Mesendoderm (in vitro differentiated cells): ENCODE measurements around the gene TBCD.

Experiments used
- DNase-seq: peaks from one replicate; pipeline ENCODE4 v3.0.0; 2013
- H2AK5ac ChIP-seq: 2 replicates; pipeline ENCODE4 v1.6.1; 2013; ENCODE audit warnings: low read length, inconsistent platforms
- H2BK120ac ChIP-seq: 2 replicates; pipeline ENCODE4 v1.6.1; 2013; ENCODE audit warnings: low read depth, mild to moderate bottlenecking, low read length, moderate library complexity, mixed read lengths
- H2BK15ac ChIP-seq: replicated peaks from 2 replicates; pipeline ENCODE4 v1.6.1; 2013; ENCODE audit warnings: low read depth, mild to moderate bottlenecking, moderate library complexity
- H2BK5ac ChIP-seq: 2 replicates; pipeline ENCODE4 v1.6.1; 2013; ENCODE audit warnings: low read length, inconsistent platforms
- H3K18ac ChIP-seq: 2 replicates; pipeline ENCODE4 v1.6.1; 2013; ENCODE audit warnings: mild to moderate bottlenecking, low read length, mixed read lengths
- H3K23ac ChIP-seq: one replicate; pipeline ENCODE4 v1.6.1; 2013; ENCODE audit warnings: low read length
- H3K27ac ChIP-seq: 2 replicates; pipeline ENCODE4 v1.5.1; 2013; ENCODE audit warnings: low read depth, mild to moderate bottlenecking, inconsistent platforms, low read length, moderate library complexity
- H3K27me3 ChIP-seq: 2 replicates; pipeline ENCODE4 v1.6.1; 2013; ENCODE audit warnings: low read length, control low read depth, mild to moderate bottlenecking, inconsistent platforms; ENCODE audit not compliant: insufficient read depth, poor library complexity
- H3K36me3 ChIP-seq: 2 replicates; pipeline ENCODE4 v1.6.1; 2013; ENCODE audit warnings: low read length, inconsistent platforms; ENCODE audit not compliant: control insufficient read depth, insufficient read depth
- H3K4ac ChIP-seq: one replicate; pipeline ENCODE4 v1.6.1; 2013; ENCODE audit warnings: low read depth, mild to moderate bottlenecking, low read length, moderate library complexity
- H3K4me1 ChIP-seq: 2 replicates; pipeline ENCODE4 v1.6.1; 2013; ENCODE audit warnings: low read depth, low read length, inconsistent platforms; ENCODE audit not compliant: control insufficient read depth
- H3K4me2 ChIP-seq: 2 replicates; pipeline ENCODE4 v1.6.1; 2013; ENCODE audit warnings: low read length
- H3K4me3 ChIP-seq: 2 replicates; pipeline ENCODE4 v1.5.1; 2013; ENCODE audit warnings: mild to moderate bottlenecking, low read length
- H3K56ac ChIP-seq: one replicate; pipeline ENCODE4 v1.6.1; 2013; ENCODE audit warnings: low read length
- H3K79me1 ChIP-seq: 2 replicates; pipeline ENCODE4 v1.6.1; 2013; ENCODE audit warnings: low read length, inconsistent platforms
- H3K79me2 ChIP-seq: 2 replicates; pipeline ENCODE4 v1.6.1; 2013; ENCODE audit warnings: mild to moderate bottlenecking, low read length; ENCODE audit not compliant: control insufficient read depth, insufficient read depth
- H3K9ac ChIP-seq: 2 replicates; pipeline ENCODE4 v1.6.1; 2013; ENCODE audit warnings: low read length, inconsistent platforms
- H4K5ac ChIP-seq: one replicate; pipeline ENCODE4 v1.6.1; 2013; ENCODE audit warnings: low read length
- H4K8ac ChIP-seq: one replicate; pipeline ENCODE4 v1.6.1; 2013; ENCODE audit warnings: low read depth, mild to moderate bottlenecking, control low read depth, low read length, moderate library complexity
- WGBS: extraction: QIAGEN DNeasy Blood & Tissue Kit; methylation state at CpG from one replicate; pipeline ENCODE4 v1.1.7; 2013; ENCODE audit warnings: low lambda C conversion rate, missing lambda C conversion rate; ENCODE audit not compliant: insufficient coverage; ENCODE audit errors: extremely low coverage; 5-methylcytosine and 5-hydroxymethylcytosine counted together

TBCD gene

GRCh38 chr17:82705756-82706155 is 46.1 kb upstream of the TBCD start:
- no peak overlapping the region for H2BK15ac ChIP-seq
- H3K27ac ChIP-seq, result no peak overlapping the region
- no peak overlapping the region for H3K18ac ChIP-seq
- no peaks in the 10 kb centered on the region for H3K36me3 ChIP-seq
- H3K79me1 ChIP-seq, result no peaks in the 10 kb centered on the region
- no peak overlapping the region for H3K4me3 ChIP-seq
- H2BK5ac ChIP-seq, result no peak overlapping the region
- H2BK120ac ChIP-seq, result no peak overlapping the region
- no peaks in the 10 kb centered on the region for H3K4me1 ChIP-seq
- WGBS, result no CpG with 5 or more reads among the region's 18 CpGs
- no peak overlapping the region for H3K4me2 ChIP-seq
- H3K23ac ChIP-seq, result no peak overlapping the region
- H3K27me3 ChIP-seq, result no peaks in the 10 kb centered on the region
- H2AK5ac ChIP-seq, result no peak overlapping the region
- no peak overlapping the region for H4K8ac ChIP-seq
- H3K4ac ChIP-seq, result no peak overlapping the region
- DNase-seq, result no peak
- no peaks in the 10 kb centered on the region for H3K79me2 ChIP-seq
- no peak overlapping the region for H3K9ac ChIP-seq
- no peak overlapping the region for H4K5ac ChIP-seq
- no peak overlapping the region for H3K56ac ChIP-seq

DNA sequence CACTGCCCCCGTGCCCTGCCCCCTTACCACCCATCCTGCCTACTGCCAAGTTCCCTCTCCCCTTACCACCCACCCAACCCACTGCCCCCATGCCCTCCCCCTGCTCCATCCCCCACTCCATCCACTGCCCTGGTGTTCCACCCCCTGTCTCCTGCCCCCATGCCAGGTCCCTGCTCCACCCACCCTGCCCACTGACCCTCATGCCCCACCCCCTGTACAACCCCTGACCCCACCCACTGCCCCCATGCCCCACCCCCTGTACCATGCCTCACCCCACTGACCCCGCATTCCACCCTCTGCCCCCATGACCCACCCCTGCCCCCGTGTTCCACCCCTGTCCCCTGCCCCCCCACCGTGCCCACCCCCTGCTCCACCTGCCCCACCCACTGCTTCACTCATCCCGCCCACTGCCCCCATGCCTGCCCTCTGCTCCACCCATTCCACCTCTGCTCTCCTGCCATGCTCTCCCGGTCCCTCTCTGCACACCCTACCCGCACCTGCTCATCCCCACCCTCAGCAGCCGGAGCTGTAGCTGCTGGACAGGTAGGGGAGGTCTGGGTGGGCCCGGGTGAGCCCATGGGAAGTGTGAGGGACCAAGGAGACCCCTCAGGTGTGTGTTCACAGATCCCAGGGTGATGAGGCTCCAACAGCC is 42.7 kb upstream of the TBCD start:
- Histone ChIP-seq H3K27ac (no peak overlapping the region), H4K8ac (no peak overlapping the region), H2BK5ac (no peak overlapping the region), H3K79me2 (no peaks in the 10 kb centered on the region), H3K36me3 (no peaks in the 10 kb centered on the region), H2BK15ac (no peak overlapping the region), H3K79me1 (no peaks in the 10 kb centered on the region), H3K27me3 (no peaks in the 10 kb centered on the region), H3K4me1 (no peaks in the 10 kb centered on the region), H2AK5ac (no peak overlapping the region), H3K4me3 (no peak overlapping the region), H3K56ac (no peak overlapping the region), H3K18ac (no peak overlapping the region), H4K5ac (no peak overlapping the region), H3K4me2 (no peak overlapping the region), H2BK120ac (no peak overlapping the region), H3K23ac (no peak overlapping the region), H3K9ac (no peak overlapping the region), H3K4ac (no peak overlapping the region)
- DNase-seq, result no peak
- WGBS, result no CpG with 5 or more reads among the region's 9 CpGs

- H3K36me3 ChIP-seq, result no peaks in the 10 kb centered on the region
- H3K18ac ChIP-seq, result no peak overlapping the region
- H3K4me3 ChIP-seq, result no peak overlapping the region
- no peaks in the 10 kb centered on the region for H3K4me1 ChIP-seq
- H3K23ac ChIP-seq, result no peak overlapping the region
- H3K56ac ChIP-seq, result no peak overlapping the region
- H3K4me2 ChIP-seq, result no peak overlapping the region
- no peak overlapping the region for H2AK5ac ChIP-seq
- no peak overlapping the region for H2BK15ac ChIP-seq
- H4K8ac ChIP-seq, result no peak overlapping the region
- WGBS, result no CpG with 5 or more reads among the region's 25 CpGs
- no peaks in the 10 kb centered on the region for H3K79me2 ChIP-seq
- H3K27me3 ChIP-seq, result no peaks in the 10 kb centered on the region
- no peaks in the 10 kb centered on the region for H3K79me1 ChIP-seq
- H3K9ac ChIP-seq, result no peak overlapping the region
- H2BK120ac ChIP-seq, result no peak overlapping the region
- no peak overlapping the region for H2BK5ac ChIP-seq
- H3K4ac ChIP-seq, result no peak overlapping the region
- no peak overlapping the region for H4K5ac ChIP-seq
- DNase-seq, result no peak
- no peak overlapping the region for H3K27ac ChIP-seq
These were observed 42.0 kb upstream of the TBCD start for GRCh38 chr17:82709676-82710498.

DNA sequence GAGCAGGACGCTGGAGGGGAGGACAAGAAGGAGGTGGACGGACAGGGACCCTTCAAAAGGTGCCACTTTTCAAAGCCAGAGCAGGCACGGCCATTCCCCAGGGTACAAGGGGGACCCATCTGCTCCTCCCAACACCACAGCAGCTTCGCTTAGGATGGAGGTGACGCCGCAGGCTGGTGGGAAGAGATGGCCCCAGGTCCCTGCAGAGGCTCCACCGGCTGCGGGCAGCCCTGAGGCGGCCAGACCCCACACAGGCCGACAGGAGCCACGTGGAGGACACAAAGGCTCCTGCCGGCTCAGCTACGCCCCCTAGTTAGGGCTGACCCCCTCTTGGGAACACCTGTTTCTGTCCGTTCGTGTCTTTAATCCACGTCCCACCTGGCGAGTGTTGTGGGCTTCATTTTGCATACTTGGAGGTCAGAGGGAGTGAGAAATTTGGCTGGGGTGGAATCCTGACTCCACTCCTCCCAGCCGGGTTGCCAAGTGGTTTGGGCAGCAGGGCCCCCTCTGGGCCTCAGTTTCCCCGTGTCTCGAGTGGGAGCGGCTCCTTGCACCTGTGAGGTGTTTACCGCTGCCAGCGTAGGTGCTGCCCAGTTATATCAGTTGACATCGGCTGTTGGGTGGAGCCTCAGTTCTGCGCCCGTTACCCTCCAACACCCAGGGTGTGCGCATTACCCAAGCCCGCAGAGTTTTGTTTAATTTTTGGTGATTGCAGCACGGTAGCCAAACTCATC is 41.2 kb upstream of the TBCD start:
- H3K27ac ChIP-seq, result no peak overlapping the region
- no peak for DNase-seq
- H2AK5ac ChIP-seq, result no peak overlapping the region
- H4K8ac ChIP-seq, result no peak overlapping the region
- H3K27me3 ChIP-seq, result no peaks in the 10 kb centered on the region
- no peaks in the 10 kb centered on the region for H3K36me3 ChIP-seq
- no peak overlapping the region for H3K4me3 ChIP-seq
- H3K4me1 ChIP-seq, result no peaks in the 10 kb centered on the region
- H3K79me2 ChIP-seq, result no peaks in the 10 kb centered on the region
- H3K56ac ChIP-seq, result no peak overlapping the region
- H2BK120ac ChIP-seq, result no peak overlapping the region
- no peak overlapping the region for H3K18ac ChIP-seq
- H2BK5ac ChIP-seq, result no peak overlapping the region
- no peak overlapping the region for H4K5ac ChIP-seq
- H3K79me1 ChIP-seq, result no peaks in the 10 kb centered on the region
- no peak overlapping the region for H3K4ac ChIP-seq
- no peak overlapping the region for H3K23ac ChIP-seq
- no peak overlapping the region for H3K9ac ChIP-seq
- H3K4me2 ChIP-seq, result no peak overlapping the region
- no CpG with 5 or more reads among the region's 29 CpGs for WGBS
- H2BK15ac ChIP-seq, result no peak overlapping the region

DNA sequence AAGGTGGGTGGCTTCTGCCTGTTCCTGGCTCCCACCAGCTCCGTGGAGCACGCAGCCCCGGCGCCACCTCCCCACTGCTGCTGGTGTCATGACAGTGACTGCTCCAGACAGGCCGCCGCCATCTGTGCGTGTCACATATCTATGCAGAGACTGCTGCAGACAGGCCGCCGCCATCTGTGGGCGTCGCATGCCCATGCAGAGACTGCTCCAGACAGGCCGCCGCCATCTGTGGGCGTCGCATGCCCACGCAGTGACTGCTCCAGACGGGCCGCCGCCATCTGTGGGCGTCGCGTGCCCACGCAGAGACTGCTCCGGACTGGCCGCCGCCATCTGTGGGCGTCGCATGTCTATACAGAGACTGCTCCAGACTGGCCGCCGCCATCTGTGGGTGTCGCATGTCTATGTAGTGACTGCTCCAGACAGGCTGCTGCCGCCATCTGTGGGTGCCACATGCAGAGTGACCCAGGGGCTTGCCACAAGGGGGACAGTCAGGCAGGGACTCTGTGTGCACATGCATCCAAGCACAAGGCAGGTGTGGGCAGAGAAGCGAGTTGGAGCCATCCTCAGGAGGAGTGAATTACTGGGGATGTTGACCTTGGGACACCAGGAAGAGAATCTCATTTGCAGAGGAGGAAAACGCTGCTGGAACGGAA is 38.7 kb upstream of the TBCD start:
- Histone ChIP-seq H3K18ac (no peak overlapping the region), H2BK120ac (no peak overlapping the region), H3K4ac (no peak overlapping the region), H2BK5ac (no peak overlapping the region), H3K79me1 (peaks cover 4% of the 10 kb centered on the region), H4K8ac (no peak overlapping the region), H3K27ac (no peak overlapping the region), H3K36me3 (no peaks in the 10 kb centered on the region), H2BK15ac (no peak overlapping the region), H3K4me2 (no peak overlapping the region), H3K4me3 (no peak overlapping the region), H3K23ac (no peak overlapping the region), H3K4me1 (no peaks in the 10 kb centered on the region), H3K27me3 (no peaks in the 10 kb centered on the region), H2AK5ac (no peak overlapping the region), H4K5ac (no peak overlapping the region), H3K56ac (no peak overlapping the region), H3K79me2 (no peaks in the 10 kb centered on the region), H3K9ac (no peak overlapping the region)
- WGBS, result no CpG with 5 or more reads among the region's 35 CpGs
- no peak for DNase-seq
